Activated T-helper 1 cell treated with anti-CD3 and anti-CD28 coated beads, Interleukin-2, amount 50 U/mL, for 16 hours (primary cell): ENCODE data around the gene AP1M2.
"Not testable (repeated sequence)": the region's sequence is repeated elsewhere in the genome, so short reads cannot be mapped to it uniquely, and the experiment has no call there.

Source experiments
- DNase-seq, 2 donors: peaks; one replicate each; pipeline ENCODE4 v3.0.0-alpha.2; 2020; ENCODE audit warnings: low read depth in 1 of 2, low spot score in 1 of 2

Gene AP1M2

GRCh38 chr19:10565567-10566407, 21.3 kb downstream of the AP1M2 start, which contains the start of gene KRI1:
TSS of gene KRI1 (minus strand) at chr19:10566010. CDS start at chr19:10565999, 11 bp downstream.
- DNase-seq: peak; percentile 97 to 98

- peak; percentile 22 to 40 for DNase-seq
Measured at GRCh38 chr19:10565028-10565566, 22.0 kb downstream of the AP1M2 start.

GRCh38 chr19:10562609-10563008, 24.5 kb downstream of the AP1M2 start:
- no peak for DNase-seq

- DNase-seq: no peak
Measured at GRCh38 chr19:10560154-10560553, 27.0 kb downstream of the AP1M2 start.

- DNase-seq: no peak
Measured at GRCh38 chr19:10557603-10558197, 29.4 kb downstream of the AP1M2 start.

GRCh38 chr19:10555610-10555973, 31.5 kb downstream of the AP1M2 start:
- DNase-seq: no peak

- no peak for DNase-seq
Measured at GRCh38 chr19:10554760-10555609, 32.1 kb downstream of the AP1M2 start.

GRCh38 chr19:10553943-10554381, 33.1 kb downstream of the AP1M2 start:
- DNase-seq: no peak

GRCh38 chr19:10553087-10553667, 33.9 kb downstream of the AP1M2 start:
- no peak for DNase-seq

- no peak for DNase-seq
Measured at GRCh38 chr19:10552510-10553053, 34.5 kb downstream of the AP1M2 start.

- no peak for DNase-seq
Measured at GRCh38 chr19:10551698-10552301, 35.3 kb downstream of the AP1M2 start.

- DNase-seq: not testable (repeated sequence)
Measured at GRCh38 chr19:10551006-10551405, 36.1 kb downstream of the AP1M2 start.

- no peak for DNase-seq
Measured at GRCh38 chr19:10550336-10550735, 36.8 kb downstream of the AP1M2 start.

- no peak for DNase-seq
Measured at GRCh38 chr19:10549733-10550132, 37.4 kb downstream of the AP1M2 start.

- no peak for DNase-seq
Measured at GRCh38 chr19:10548746-10549276, 38.3 kb downstream of the AP1M2 start.

GRCh38 chr19:10546817-10547216, 40.3 kb downstream of the AP1M2 start:
- DNase-seq: no peak

- DNase-seq: no peak
Measured at GRCh38 chr19:10544753-10545251, 42.3 kb downstream of the AP1M2 start.

- DNase-seq: no peak
Measured at GRCh38 chr19:10544242-10544752, 42.8 kb downstream of the AP1M2 start.

GRCh38 chr19:10543420-10544241, 43.5 kb downstream of the AP1M2 start, which contains the start of gene ATG4D:
TSS of gene ATG4D (plus strand) at chr19:10543904. CDS start at chr19:10544091, 187 bp downstream.
- peak; percentile 65 to 71 for DNase-seq
